Spleen (tissue), 11 donors: ENCODE measurements around the gene FCRL2. TPM values are rescaled to one million over a fixed set of nuclear protein-coding genes. Genes with fewer than 3 reads are reported as not detected.

Experiments used
- DNase-seq: peaks from one replicate; pipeline ENCODE4 v3.0.0-alpha.2; 2020
- H3K27ac ChIP-seq, 8 donors: fragments of 200-600 bp; sonication (generic) in 7 of 8; 1 replicate in 4 of 8; 2 replicates in 4 of 8; pipeline versions ENCODE4 v1.5.0 to v1.8.0; 2016 to 2021; ENCODE audit warnings: inconsistent platforms in 4 of 8, mild to moderate bottlenecking in 4 of 8, moderate library complexity in 1 of 8
- H3K27me3 ChIP-seq, 7 donors: fragments of 200-600 bp; sonication (generic) in 6 of 7; replicated peaks in 1 of 7; 1 replicate in 4 of 7; 2 replicates in 3 of 7; pipeline versions ENCODE4 v1.5.0 to v1.8.0; 2016 to 2021; ENCODE audit warnings: inconsistent platforms in 3 of 7, mild to moderate bottlenecking in 1 of 7
- H3K36me3 ChIP-seq, 6 donors: fragments of 200-600 bp; sonication (generic) in 5 of 6; 1 replicate in 4 of 6; 2 replicates in 2 of 6; pipeline versions ENCODE4 v1.5.0 to v1.8.0; 2016 to 2021; ENCODE audit warnings: inconsistent platforms in 2 of 6
- H3K4me1 ChIP-seq, 6 donors: fragments of 200-600 bp; sonication (generic) in 5 of 6; 1 replicate in 3 of 6; 2 replicates in 3 of 6; pipeline versions ENCODE4 v1.5.0 to v1.8.0; 2016 to 2021; ENCODE audit warnings: inconsistent platforms in 3 of 6
- H3K4me3 ChIP-seq, 8 donors: fragments of 200-600 bp; sonication (generic) in 7 of 8; 1 replicate in 4 of 8; 2 replicates in 4 of 8; pipeline versions ENCODE4 v1.5.0 to v1.8.0; 2016 to 2021; ENCODE audit warnings: inconsistent platforms in 4 of 8, mild to moderate bottlenecking in 4 of 8, moderate library complexity in 2 of 8
- H3K9me3 ChIP-seq, 8 donors: fragments of 200-600 bp; sonication (generic) in 7 of 8; 1 replicate in 4 of 8; 2 replicates in 4 of 8; pipeline versions ENCODE4 v1.5.0 to v1.8.0; 2016 to 2021; ENCODE audit warnings: inconsistent platforms in 4 of 8
- POLR2A ChIP-seq, 3 donors: fragments of 450-650 bp; IDR thresholded peaks; one replicate each; pipeline ENCODE4 v1.5.1; 2017; ENCODE audit warnings: antibody characterized with exemption in 3 of 3, mild to moderate bottlenecking in 1 of 3
- POLR2AphosphoS5 ChIP-seq, 3 donors: sonication (generic); formaldehyde crosslinking; IDR thresholded peaks; one replicate each; pipeline ENCODE4 v1.5.1; 2017; ENCODE audit warnings: antibody characterized with exemption in 3 of 3
- WGBS, 5 donors: extraction: QIAGEN DNeasy Blood & Tissue Kit in 3 of 5; methylation state at CpG; one replicate each; pipeline versions ENCODE4 v1.1.5 to v1.1.7; 2013 to 2018; 5-methylcytosine and 5-hydroxymethylcytosine counted together
- intact Hi-C: fragments of 100-400 bp; cut with DNase I; formaldehyde crosslinking; loops from one replicate; pipeline ENCODE4 v1.15.0; 2023; ENCODE audit warnings: low total_unique reads
- polyA plus RNA-seq, 3 donors: library from polyadenylated mRNA; stranded (reverse); fragments of 200-250 nt; gene quantifications; one replicate each; pipeline ENCODE4 v1.2.1, GENCODE V29; 2013
- total RNA-seq, 7 donors: library from RNA; depleted of rRNA in 3 of 7; stranded (reverse); fragments of >200 nt in 3 of 7; fragmentation: NEBNext Ultra II Directional in 4 of 7; extraction: Animal tissue kit (Norgen Biotek cat#: 25700) in 4 of 7; gene quantifications; one replicate each; pipeline versions ENCODE4 v1.1.0 to v1.2.1, GENCODE V29; 2016 to 2021
- TF ChIP-seq, protein P1 (sequence below), 11 experiments: fragments of 200-600 bp in 7 of 11; fragments of 450-650 bp in 4 of 11; sonication (generic) in 4 of 11; IDR thresholded peaks in 8 of 11; conservative IDR thresholded peaks in 3 of 11; 1 replicate in 7 of 11; 2 replicates in 4 of 11; pipeline versions ENCODE4 v1.4.0 to v1.8.0; 2016 to 2021; ENCODE audit warnings: antibody characterized with exemption in 11 of 11, inconsistent platforms in 4 of 11, mild to moderate bottlenecking in 1 of 11
- donor health status: healthy with polysubstance abuse.
- donor health status: DM: no; HTN: no; CAD: no; lungs with moderate emphysema.
- donor health status: DM: no; HTN: no; CAD: no.
- donor health status: Bipolar disorder and iron deficiency.
- donor health status: healthy.
- donor health status: DM: no; HTN: no; CAD: no.
- donor health status: DM: yes; HTN: yes; CAD: no.

The FCRL2 gene
- total and polyA plus RNA-seq, 10 donors = 32.9 to 236 (median 57.2) TPM

DNA sequence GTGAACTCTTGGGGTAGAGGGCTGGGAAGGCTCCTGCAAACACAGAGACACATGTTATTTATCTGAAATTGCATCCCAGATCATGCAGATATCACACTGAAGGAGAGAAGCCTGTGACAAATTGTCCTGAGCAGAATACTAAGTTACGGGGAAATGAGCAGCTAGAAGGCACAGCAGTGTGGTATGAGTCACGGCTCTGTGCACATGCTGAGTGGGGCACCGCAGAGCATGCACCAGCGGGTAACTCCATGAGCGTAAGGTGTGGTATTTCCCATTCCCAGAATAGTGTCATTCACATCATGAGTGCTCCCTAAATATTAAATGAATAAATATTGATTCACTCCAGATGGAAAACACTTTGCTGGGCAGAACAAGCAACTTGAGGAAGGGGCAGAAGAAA is 21.3 kb upstream of the FCRL2 start:
- no peaks in the 10 kb centered on the region for H3K27me3 ChIP-seq
- DNase-seq = no peak
- TF ChIP-seq, protein P1, sequence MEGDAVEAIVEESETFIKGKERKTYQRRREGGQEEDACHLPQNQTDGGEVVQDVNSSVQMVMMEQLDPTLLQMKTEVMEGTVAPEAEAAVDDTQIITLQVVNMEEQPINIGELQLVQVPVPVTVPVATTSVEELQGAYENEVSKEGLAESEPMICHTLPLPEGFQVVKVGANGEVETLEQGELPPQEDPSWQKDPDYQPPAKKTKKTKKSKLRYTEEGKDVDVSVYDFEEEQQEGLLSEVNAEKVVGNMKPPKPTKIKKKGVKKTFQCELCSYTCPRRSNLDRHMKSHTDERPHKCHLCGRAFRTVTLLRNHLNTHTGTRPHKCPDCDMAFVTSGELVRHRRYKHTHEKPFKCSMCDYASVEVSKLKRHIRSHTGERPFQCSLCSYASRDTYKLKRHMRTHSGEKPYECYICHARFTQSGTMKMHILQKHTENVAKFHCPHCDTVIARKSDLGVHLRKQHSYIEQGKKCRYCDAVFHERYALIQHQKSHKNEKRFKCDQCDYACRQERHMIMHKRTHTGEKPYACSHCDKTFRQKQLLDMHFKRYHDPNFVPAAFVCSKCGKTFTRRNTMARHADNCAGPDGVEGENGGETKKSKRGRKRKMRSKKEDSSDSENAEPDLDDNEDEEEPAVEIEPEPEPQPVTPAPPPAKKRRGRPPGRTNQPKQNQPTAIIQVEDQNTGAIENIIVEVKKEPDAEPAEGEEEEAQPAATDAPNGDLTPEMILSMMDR (IDR thresholded peaks at IDR 0.05 in 8 of 11, conservative IDR thresholded peaks at IDR 0.05 in 3 of 11) = no peak
- no peak for TF ChIP-seq POLR2A (IDR thresholded peaks at IDR 0.05)
- TF ChIP-seq POLR2AphosphoS5 (IDR thresholded peaks at IDR 0.05) = peak in 1 of 3 donors; percentile 27
- H3K9me3 ChIP-seq = peaks cover 1 to 20% (median 16%) of the 10 kb centered on the region in 8 donors
- peaks cover 0 to 73% (median 11%) of the 10 kb centered on the region in 6 donors for H3K36me3 ChIP-seq
- peaks cover 0 to 19% (median 2%) of the 10 kb centered on the region in 6 donors for H3K4me1 ChIP-seq
- H3K27ac ChIP-seq = peak overlapping the region in 1 of 8 donors; percentile 47
- H3K4me3 ChIP-seq = no peak overlapping the region
- 61 to 84% (median 81%) methylated on average over 5 of the region's 5 CpGs for WGBS, 5 donors
- intact Hi-C loops = no loop called here

DNA sequence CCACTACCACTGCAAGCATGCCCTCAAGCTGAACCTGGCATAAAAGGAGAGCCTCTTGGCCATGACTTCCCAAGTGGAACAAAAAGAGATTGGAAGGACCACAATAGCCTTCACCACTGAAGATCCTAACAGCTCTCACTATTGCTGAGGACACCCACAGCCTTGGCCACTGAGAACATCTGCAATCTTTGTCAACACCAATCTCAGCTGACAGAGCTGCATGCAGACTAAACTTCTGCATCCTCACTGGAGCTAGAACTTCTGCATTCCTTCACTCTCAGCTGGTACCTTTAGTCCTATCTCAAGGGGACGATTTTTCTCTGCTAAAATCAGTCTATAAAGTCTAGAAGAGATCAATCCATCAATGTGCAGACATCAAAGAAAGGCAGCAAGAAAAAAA is 8.3 kb upstream of the FCRL2 start:
- Histone ChIP-seq H3K27ac (peak overlapping the region in 3 of 8 donors; percentile 14 to 38 (median 34)), H3K27me3 (no peaks in the 10 kb centered on the region), H3K9me3 (peaks cover 0 to 3% (median 0%) of the 10 kb centered on the region in 8 donors), H3K4me3 (no peak overlapping the region), H3K36me3 (no peaks in the 10 kb centered on the region), H3K4me1 (peaks cover 4 to 62% (median 40%) of the 10 kb centered on the region in 6 donors)
- intact Hi-C loops = no loop called here
- TF ChIP-seq POLR2A (IDR thresholded peaks at IDR 0.05) = no peak
- TF ChIP-seq POLR2AphosphoS5 (IDR thresholded peaks at IDR 0.05) = no peak
- TF ChIP-seq, protein P1 (IDR thresholded peaks at IDR 0.05 in 8 of 11, conservative IDR thresholded peaks at IDR 0.05 in 3 of 11) = no peak
- WGBS, 5 donors = 4 to 27% (median 14%) methylated on average over 1 of the region's 1 CpG
- no peak for DNase-seq

DNA sequence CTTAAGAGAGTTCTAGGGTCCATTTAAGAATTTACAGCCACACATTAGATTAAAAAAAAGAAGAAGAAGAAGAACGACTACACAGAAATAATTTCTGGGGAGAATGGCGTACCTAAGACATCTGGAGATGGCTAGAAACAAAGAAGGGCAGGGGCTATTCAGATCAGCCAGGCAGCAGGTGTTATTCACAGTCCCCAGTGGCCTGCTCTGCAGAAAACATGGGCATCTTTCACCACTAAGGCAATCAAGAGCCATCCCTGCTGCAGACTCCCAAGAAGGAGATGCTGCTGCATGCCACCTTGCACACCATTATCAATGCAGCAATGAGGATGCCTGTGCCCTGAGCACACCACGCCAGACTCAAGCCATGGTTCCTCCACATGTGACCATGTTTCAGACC is 7.9 kb upstream of the FCRL2 start:
- DNase-seq = no peak
- Histone ChIP-seq H3K27me3 (no peaks in the 10 kb centered on the region), H3K27ac (peak overlapping the region in 3 of 8 donors; percentile 14 to 38 (median 34)), H3K36me3 (no peaks in the 10 kb centered on the region), H3K4me3 (no peak overlapping the region), H3K4me1 (peaks cover 4 to 67% (median 40%) of the 10 kb centered on the region in 6 donors), H3K9me3 (peaks cover 0 to 3% (median 0%) of the 10 kb centered on the region in 8 donors)
- TF ChIP-seq POLR2AphosphoS5 (IDR thresholded peaks at IDR 0.05) = no peak
- no peak for TF ChIP-seq POLR2A (IDR thresholded peaks at IDR 0.05)
- TF ChIP-seq, protein P1 (IDR thresholded peaks at IDR 0.05 in 8 of 11, conservative IDR thresholded peaks at IDR 0.05 in 3 of 11) = no peak
- intact Hi-C loops = no loop called here
- WGBS, 5 donors = 67 to 78% (median 72%) methylated on average over 3 of the region's 3 CpGs

DNA sequence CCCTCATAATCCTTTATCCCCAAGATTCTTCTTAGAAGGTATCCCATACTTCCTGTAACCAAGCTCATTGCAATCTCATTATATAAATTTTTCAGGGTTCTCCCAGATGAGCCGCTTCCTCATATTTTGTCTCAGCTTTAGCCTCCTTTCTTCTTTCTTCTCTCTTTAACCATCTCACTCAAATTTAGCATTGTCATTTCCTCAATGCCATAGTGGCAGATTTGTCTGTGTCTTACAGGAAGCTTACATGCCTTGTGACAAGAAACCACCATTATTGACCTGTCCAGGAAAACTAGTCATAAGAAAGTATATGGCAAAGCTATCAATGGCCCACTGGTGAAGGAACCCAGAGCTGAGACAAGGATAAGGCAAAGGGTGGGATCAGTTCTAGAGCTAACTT is 6.0 kb upstream of the FCRL2 start:
- peak overlapping the region in 7 of 8 donors; percentile 9 to 58 (median 38) for H3K27ac ChIP-seq
- 38 to 59% (median 44%) methylated on average over 1 of the region's 1 CpG for WGBS, 5 donors
- DNase-seq = no peak
- peaks cover 4 to 79% (median 40%) of the 10 kb centered on the region in 6 donors for H3K4me1 ChIP-seq
- H3K9me3 ChIP-seq = peaks cover 0 to 3% (median 0%) of the 10 kb centered on the region in 8 donors
- intact Hi-C loops = no loop called here
- H3K27me3 ChIP-seq = no peaks in the 10 kb centered on the region
- TF ChIP-seq, protein P1 (IDR thresholded peaks at IDR 0.05 in 8 of 11, conservative IDR thresholded peaks at IDR 0.05 in 3 of 11) = no peak
- TF ChIP-seq POLR2AphosphoS5 (IDR thresholded peaks at IDR 0.05) = no peak
- TF ChIP-seq POLR2A (IDR thresholded peaks at IDR 0.05) = no peak
- H3K4me3 ChIP-seq = no peak overlapping the region
- H3K36me3 ChIP-seq = no peaks in the 10 kb centered on the region
